ENCODE measurements around the gene CFL2.

CFL2 gene

DNA sequence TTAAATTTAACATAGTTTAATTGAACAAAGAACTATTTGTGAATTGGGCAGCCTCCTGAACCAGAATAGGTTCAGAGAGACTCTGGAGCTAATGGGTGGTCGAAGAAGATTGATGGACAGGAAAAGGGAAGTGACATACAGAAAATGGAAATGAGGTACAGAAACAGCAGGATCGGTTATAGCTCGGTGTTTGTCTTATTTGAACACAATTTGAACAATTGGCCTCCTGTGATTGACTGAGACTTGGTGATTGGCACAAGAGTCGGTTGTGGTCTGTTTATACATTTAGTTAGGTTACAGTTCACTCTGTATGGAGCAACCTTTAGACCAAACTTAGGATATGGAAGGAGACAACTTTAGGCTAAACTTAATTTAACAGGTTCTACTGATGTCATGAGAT, 18.4 kb upstream of the CFL2 start:
- no peak overlapping the region for H3K4me3 ChIP-seq (ENCODE audit: low read length)
- DNase-seq (ENCODE audit: low read depth) = no peak
- no peaks in the 10 kb centered on the region for H3K9me3 ChIP-seq (ENCODE audit: control insufficient read depth, low read length)
- no peaks in the 10 kb centered on the region for H3K36me3 ChIP-seq (ENCODE audit: control insufficient read depth, insufficient read depth, low read length, severe bottlenecking)
- H3K4me1 ChIP-seq (ENCODE audit: control insufficient read depth, insufficient read depth, low read length) = peaks cover 10% of the 10 kb centered on the region
- H3K27me3 ChIP-seq (replicated peaks; ENCODE audit: control insufficient read depth, insufficient read depth, low read length) = no peaks in the 10 kb centered on the region
- no peak overlapping the region for H3K9ac ChIP-seq (ENCODE audit: low read length)

DNA sequence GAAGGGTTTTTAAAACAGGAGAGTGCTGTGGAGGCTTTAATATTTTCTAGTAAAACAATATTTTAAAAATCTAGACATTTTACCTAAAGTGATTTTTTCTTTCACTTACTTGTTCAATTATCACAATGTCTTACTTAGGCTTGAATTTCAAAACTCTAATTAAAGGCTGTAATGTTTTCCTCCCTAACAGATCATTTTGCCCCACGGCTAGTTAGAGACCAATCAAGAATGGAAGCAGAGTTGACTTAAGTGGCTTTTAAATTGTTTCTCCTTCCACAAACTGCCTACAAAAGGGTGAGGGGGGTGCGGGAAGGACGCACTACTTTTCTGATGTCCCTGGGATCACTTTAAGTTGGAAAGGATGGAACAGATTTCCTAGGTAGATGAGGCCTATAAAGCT, 9.5 kb upstream of the CFL2 start:
- no peaks in the 10 kb centered on the region for H3K36me3 ChIP-seq (ENCODE audit: control insufficient read depth, insufficient read depth, low read length, severe bottlenecking)
- no peaks in the 10 kb centered on the region for H3K9me3 ChIP-seq (ENCODE audit: control insufficient read depth, low read length)
- H3K4me3 ChIP-seq (ENCODE audit: low read length) = no peak overlapping the region
- H3K27me3 ChIP-seq (replicated peaks; ENCODE audit: control insufficient read depth, insufficient read depth, low read length) = no peaks in the 10 kb centered on the region
- H3K4me1 ChIP-seq (ENCODE audit: control insufficient read depth, insufficient read depth, low read length) = peaks cover 7% of the 10 kb centered on the region
- H3K9ac ChIP-seq (ENCODE audit: low read length) = no peak overlapping the region
- no peak for DNase-seq (ENCODE audit: low read depth)

DNA sequence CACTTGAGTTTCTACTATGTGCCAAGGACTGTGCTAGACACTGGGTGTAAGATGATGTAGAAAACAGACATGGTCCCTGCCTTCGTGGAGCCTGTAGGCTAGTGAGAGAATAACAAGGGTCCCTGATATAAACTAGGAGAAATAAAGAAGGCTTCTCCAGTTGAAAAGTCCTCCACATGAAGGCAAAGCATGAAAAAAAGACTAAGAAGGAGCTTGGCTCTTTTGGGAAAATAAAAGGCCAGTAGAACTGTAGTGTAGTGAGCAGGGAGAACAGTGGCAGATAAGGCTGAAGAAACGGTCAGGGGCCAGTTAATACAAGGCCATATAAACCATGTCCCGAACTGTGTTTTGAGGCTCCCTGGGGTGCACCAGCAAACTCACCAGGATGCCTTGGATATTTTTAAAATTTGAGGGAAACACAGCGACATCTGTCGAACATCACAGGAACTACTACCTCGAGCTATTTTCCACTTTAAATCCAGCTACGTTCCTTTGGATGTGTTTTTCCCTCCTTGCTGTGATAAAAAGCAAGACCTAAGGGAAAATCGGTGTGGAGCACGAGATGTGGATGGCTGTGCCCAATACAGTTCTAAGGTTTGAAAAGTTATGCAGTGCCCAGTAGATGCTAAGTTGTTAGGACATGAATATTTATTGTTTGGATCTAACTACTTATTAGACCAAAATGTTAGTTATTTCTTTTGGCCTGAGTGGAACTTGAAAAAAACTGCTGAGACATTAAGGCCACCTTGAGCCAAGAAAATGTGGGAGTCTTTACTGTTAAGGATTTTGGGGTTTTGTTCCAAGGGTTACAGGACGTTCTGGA, 8.5 kb upstream of the CFL2 start:
- no peaks in the 10 kb centered on the region for H3K9me3 ChIP-seq (ENCODE audit: control insufficient read depth, low read length)
- no peaks in the 10 kb centered on the region for H3K27me3 ChIP-seq (replicated peaks; ENCODE audit: control insufficient read depth, insufficient read depth, low read length)
- peak overlapping the region; percentile 11 for H3K9ac ChIP-seq (ENCODE audit: low read length)
- peaks cover 7% of the 10 kb centered on the region for H3K4me1 ChIP-seq (ENCODE audit: control insufficient read depth, insufficient read depth, low read length)
- peak; percentile 80 for DNase-seq (ENCODE audit: low read depth)
- H3K36me3 ChIP-seq (ENCODE audit: control insufficient read depth, insufficient read depth, low read length, severe bottlenecking) = no peaks in the 10 kb centered on the region
- no peak overlapping the region for H3K4me3 ChIP-seq (ENCODE audit: low read length)

DNA sequence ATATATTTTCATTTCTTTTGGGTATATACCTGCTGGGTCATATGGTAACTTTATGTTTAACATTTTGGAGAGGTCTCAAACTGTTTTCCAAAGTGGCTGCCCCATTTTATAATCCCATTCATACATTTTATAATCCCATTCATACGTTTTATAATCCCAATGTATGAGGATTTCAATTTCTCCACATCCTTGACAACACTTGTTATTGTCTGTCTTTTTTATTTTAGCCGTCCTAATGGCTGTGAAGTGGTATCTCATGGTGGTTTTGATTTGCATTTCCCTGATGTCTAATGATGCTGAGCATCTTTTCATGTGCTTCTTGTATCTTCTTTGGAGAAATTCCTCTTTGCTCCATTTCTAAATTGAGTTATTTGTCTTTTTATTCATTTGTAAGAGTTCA, 6.7 kb upstream of the CFL2 start:
- Histone ChIP-seq H3K4me1 (ENCODE audit: control insufficient read depth, insufficient read depth, low read length) (peaks cover 7% of the 10 kb centered on the region), H3K27me3 (replicated peaks; ENCODE audit: control insufficient read depth, insufficient read depth, low read length) (no peaks in the 10 kb centered on the region), H3K9me3 (ENCODE audit: control insufficient read depth, low read length) (no peaks in the 10 kb centered on the region), H3K4me3 (ENCODE audit: low read length) (no peak overlapping the region), H3K36me3 (ENCODE audit: control insufficient read depth, insufficient read depth, low read length, severe bottlenecking) (no peaks in the 10 kb centered on the region), H3K9ac (ENCODE audit: low read length) (no peak overlapping the region)
- no peak for DNase-seq (ENCODE audit: low read depth)

DNA sequence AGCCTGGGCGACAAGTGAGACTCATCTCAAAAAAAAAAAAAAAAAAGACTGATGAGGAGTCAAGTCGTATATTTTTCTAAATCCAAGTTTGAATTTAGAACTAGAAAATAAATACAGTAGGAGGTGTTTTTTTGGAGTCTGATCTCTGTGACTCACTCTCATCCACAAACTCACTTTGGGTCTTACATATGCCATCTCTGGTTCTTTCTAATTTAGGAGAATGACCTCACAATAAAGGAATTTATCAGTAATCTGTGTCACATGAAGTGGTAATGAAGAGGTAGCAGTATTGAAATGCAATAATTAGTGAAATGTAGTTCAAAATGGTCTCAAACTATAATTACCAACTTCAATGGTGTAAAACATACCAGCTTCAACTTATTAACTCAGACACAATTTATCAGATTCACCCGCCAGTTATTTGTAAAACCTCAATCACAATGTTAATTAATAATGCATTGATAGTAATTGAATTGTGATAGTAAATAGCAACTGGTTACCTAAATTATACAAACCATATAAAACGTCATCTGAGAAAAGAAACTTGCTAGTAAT, 4.4 kb upstream of the CFL2 start:
- DNase-seq (ENCODE audit: low read depth) = no peak
- Histone ChIP-seq H3K4me1 (ENCODE audit: control insufficient read depth, insufficient read depth, low read length) (peaks cover 14% of the 10 kb centered on the region), H3K9me3 (ENCODE audit: control insufficient read depth, low read length) (no peaks in the 10 kb centered on the region), H3K4me3 (ENCODE audit: low read length) (no peak overlapping the region), H3K36me3 (ENCODE audit: control insufficient read depth, insufficient read depth, low read length, severe bottlenecking) (no peaks in the 10 kb centered on the region), H3K9ac (ENCODE audit: low read length) (no peak overlapping the region), H3K27me3 (replicated peaks; ENCODE audit: control insufficient read depth, insufficient read depth, low read length) (no peaks in the 10 kb centered on the region)

DNA sequence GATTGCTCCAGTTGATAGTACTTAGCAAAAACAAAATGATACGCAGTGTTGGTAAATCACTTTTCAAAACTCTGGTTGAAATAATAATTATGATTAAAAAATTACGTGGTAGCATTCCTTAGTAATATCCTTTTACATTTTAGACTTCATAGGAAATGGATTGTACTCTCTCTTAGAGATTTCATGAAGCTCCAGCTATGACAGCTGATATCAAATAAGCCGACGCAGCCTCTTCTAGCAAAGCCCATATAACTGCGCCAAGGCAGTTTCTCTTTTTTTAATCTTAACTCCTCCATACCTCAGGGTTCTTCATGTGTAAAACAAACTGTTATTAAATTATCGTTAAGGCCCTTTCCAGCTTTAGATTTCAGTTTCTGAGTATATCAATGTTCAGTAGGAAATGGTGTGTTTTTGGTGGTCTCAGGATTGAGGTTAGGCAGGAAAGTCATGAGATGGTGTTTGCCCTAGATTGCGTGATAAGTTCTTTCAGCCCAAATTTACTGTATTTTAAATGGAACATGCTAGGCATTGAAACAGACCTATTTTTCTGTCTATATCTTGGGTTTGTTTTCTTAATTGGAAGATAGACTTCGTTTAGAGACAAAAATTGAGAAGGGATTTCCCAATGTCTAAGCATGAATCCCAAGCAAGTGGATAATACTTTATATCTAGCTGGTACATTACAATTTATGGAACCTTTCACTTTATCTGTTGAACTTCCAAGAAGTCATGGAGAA, 902 bp upstream of the CFL2 start:
- peaks cover 39% of the 10 kb centered on the region for H3K4me1 ChIP-seq (ENCODE audit: control insufficient read depth, insufficient read depth, low read length)
- peak overlapping the region; percentile 95 for H3K4me3 ChIP-seq (ENCODE audit: low read length)
- H3K9ac ChIP-seq (ENCODE audit: low read length) = peak overlapping the region; percentile 96
- no peak for DNase-seq (ENCODE audit: low read depth)
- no peaks in the 10 kb centered on the region for H3K9me3 ChIP-seq (ENCODE audit: control insufficient read depth, low read length)
- H3K27me3 ChIP-seq (replicated peaks; ENCODE audit: control insufficient read depth, insufficient read depth, low read length) = no peaks in the 10 kb centered on the region
- H3K36me3 ChIP-seq (ENCODE audit: control insufficient read depth, insufficient read depth, low read length, severe bottlenecking) = peaks cover 8% of the 10 kb centered on the region

DNA sequence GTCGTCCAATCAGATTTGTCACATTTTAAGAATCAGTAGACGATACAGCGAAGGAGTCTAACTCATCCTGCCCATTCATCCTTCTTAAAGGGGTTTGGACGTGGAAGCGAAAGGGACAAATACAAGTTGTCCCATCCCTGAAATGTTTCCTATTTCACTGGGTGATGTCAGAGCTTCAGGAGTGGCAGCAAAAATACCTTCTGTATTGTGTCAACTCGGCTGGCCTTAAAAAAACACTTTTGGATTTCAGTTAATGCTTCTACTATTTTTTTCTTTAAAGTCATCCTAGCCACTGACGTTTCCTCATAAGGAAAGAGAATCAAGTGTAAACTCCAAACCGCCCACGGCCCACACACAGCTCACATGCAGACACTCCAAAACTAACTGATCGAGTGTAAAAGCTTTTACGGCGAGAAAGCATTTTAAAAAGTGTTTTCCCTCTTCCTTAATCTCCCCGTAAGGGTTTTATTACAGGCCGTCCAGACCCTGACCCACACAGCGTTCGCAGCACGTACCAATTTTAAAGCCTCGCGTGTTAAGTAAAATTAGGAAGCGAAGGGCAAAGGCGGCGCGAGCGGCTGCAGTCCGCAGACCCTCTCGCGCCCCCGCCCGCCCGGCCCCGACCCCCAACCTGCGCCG, 593 bp downstream of the CFL2 start:
- peak overlapping the region; percentile 95 for H3K4me3 ChIP-seq (ENCODE audit: low read length)
- no peaks in the 10 kb centered on the region for H3K9me3 ChIP-seq (ENCODE audit: control insufficient read depth, low read length)
- peak overlapping the region; percentile 96 for H3K9ac ChIP-seq (ENCODE audit: low read length)
- peaks cover 8% of the 10 kb centered on the region for H3K36me3 ChIP-seq (ENCODE audit: control insufficient read depth, insufficient read depth, low read length, severe bottlenecking)
- peak; percentile 92 for DNase-seq (ENCODE audit: low read depth)
- H3K4me1 ChIP-seq (ENCODE audit: control insufficient read depth, insufficient read depth, low read length) = peaks cover 52% of the 10 kb centered on the region
- H3K27me3 ChIP-seq (replicated peaks; ENCODE audit: control insufficient read depth, insufficient read depth, low read length) = no peaks in the 10 kb centered on the region

DNA sequence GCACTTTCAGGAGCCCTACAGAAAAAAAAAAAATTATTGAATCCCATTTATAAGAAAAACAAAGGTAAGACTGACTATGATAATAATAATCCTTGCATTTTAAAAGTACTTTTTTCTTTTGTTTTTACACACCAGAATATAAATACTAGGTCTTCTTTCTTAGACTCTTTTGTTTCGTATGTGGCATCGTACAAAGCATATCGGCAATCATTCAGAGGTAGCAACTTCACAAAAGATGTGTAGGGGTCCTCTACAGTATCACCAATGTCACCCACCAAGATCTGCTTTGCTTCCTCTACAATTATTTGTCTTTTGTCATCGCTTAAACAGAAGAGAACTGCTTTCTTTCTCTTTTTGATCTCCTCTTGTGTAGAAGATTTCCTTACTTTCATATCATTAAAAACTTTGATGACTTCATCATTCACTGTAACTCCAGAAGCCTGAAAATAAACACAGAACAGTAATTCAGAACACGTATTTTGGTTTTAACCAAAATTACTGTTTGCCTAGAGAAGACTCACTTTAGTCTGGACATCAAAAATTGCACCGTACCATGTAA, 1.2 kb downstream of the CFL2 start:
- Histone ChIP-seq H3K4me3 (ENCODE audit: low read length) (peak overlapping the region; percentile 95), H3K9me3 (ENCODE audit: control insufficient read depth, low read length) (no peaks in the 10 kb centered on the region), H3K9ac (ENCODE audit: low read length) (peak overlapping the region; percentile 96), H3K4me1 (ENCODE audit: control insufficient read depth, insufficient read depth, low read length) (peaks cover 52% of the 10 kb centered on the region), H3K36me3 (ENCODE audit: control insufficient read depth, insufficient read depth, low read length, severe bottlenecking) (peaks cover 8% of the 10 kb centered on the region), H3K27me3 (replicated peaks; ENCODE audit: control insufficient read depth, insufficient read depth, low read length) (no peaks in the 10 kb centered on the region)
- DNase-seq (ENCODE audit: low read depth) = no peak

DNA sequence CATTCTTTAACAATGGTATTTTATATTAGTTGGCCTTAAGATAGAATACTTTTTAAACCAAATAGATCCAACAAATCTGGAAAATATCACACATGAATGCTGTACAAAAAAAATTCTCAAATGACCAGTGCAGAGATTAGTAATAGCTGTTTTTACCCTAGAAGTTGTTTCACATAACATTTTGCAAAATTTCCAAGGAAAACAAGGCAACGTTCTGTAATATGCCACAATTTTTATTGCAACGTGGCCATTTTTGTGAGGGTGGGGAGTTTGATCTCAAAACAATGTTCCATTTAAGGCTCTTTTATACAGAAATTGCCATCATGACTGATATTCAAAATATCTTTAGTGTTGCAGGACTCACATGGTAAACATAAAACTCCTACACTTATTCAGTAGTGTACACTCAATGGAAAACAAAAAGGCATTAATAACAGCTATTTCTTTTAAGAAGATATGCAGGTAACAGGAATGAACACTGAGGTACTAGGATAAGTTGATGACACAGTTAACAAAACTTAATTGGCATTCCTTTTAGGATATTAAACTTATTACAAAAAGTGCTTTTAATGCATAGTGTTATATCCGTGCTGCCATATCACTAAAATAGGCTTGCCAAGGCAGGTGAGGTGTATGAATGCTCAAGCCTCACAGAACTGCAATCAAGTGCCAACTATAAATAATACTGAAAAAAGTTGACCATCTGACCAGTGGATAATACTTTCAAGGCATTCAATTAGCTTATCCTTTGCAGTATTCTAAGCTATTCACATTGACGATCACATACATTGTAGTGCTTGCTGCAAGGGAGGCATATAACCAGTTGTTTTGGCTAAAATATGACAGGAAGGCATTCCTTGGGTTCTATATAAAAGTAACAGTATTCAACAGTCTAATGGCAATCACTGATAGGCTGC, 2.3 kb downstream of the CFL2 start:
- Histone ChIP-seq H3K9me3 (ENCODE audit: control insufficient read depth, low read length) (no peaks in the 10 kb centered on the region), H3K27me3 (replicated peaks; ENCODE audit: control insufficient read depth, insufficient read depth, low read length) (no peaks in the 10 kb centered on the region), H3K4me3 (ENCODE audit: low read length) (peak overlapping the region; percentile 95), H3K4me1 (ENCODE audit: control insufficient read depth, insufficient read depth, low read length) (peaks cover 52% of the 10 kb centered on the region), H3K9ac (ENCODE audit: low read length) (peak overlapping the region; percentile 76), H3K36me3 (ENCODE audit: control insufficient read depth, insufficient read depth, low read length, severe bottlenecking) (peaks cover 8% of the 10 kb centered on the region)
- DNase-seq (ENCODE audit: low read depth) = peak; percentile 50

DNA sequence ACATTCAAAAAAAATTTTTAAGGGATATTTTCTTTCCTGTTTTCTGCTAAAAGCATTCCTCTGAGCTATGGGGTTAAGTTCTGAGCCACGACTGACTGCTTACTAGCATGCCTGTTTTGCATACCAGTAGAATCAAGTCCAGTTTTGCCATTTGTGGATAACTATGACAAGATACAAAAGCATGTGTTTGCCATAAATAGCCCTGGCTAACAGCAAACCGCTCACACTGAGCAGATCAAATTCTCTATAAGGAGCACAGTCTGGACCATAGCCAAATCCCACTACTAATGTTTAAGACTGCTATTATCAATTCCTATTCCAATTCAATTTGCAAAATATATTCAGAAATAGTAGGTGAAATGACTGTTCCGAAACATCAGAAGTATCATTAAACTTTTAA, 3.2 kb downstream of the CFL2 start:
- Histone ChIP-seq H3K4me1 (ENCODE audit: control insufficient read depth, insufficient read depth, low read length) (peaks cover 52% of the 10 kb centered on the region), H3K9ac (ENCODE audit: low read length) (peak overlapping the region; percentile 76), H3K36me3 (ENCODE audit: control insufficient read depth, insufficient read depth, low read length, severe bottlenecking) (peaks cover 8% of the 10 kb centered on the region), H3K9me3 (ENCODE audit: control insufficient read depth, low read length) (no peaks in the 10 kb centered on the region), H3K27me3 (replicated peaks; ENCODE audit: control insufficient read depth, insufficient read depth, low read length) (no peaks in the 10 kb centered on the region), H3K4me3 (ENCODE audit: low read length) (peak overlapping the region; percentile 95)
- peak; percentile 89 for DNase-seq (ENCODE audit: low read depth)
